ENCODE measurements around the gene MYH9. TPM values are rescaled to one million over a fixed set of nuclear protein-coding genes. Genes with fewer than 3 reads are reported as not detected.

The MYH9 gene
- total and polyA plus RNA-seq, 2 donors (not counting 1 experiment from before 2014, with no cell fraction given) = 108 to 554 TPM

- H3K4me1 Mint-ChIP-seq = peaks cover 14% of the 10 kb centered on the region
- ATAC-seq (ENCODE audit: low read depth) = no peak
- no peaks in the 10 kb centered on the region for H3K27me3 Mint-ChIP-seq
- no peak overlapping the region for H3K4me3 Mint-ChIP-seq
- H3K4me2 ChIP-seq (replicated peaks; ENCODE audit: low read depth, low read length, poor library complexity, severe bottlenecking) = no peak overlapping the region
- peaks cover 2 to 99% of the 10 kb centered on the region in 2 experiments for H3K36me3 ChIP-seq (replicated peaks in 1 of 2; ENCODE audit: control extremely low read depth in 1 of 2, control insufficient read depth in 1 of 2, extremely low read depth in 1 of 2, insufficient read depth in 2 of 2, low read length in 1 of 2)
- no peak overlapping the region for H3K27ac Mint-ChIP-seq
- no peak overlapping the region for H3K9ac ChIP-seq (ENCODE audit: low read length)
- H3K79me2 ChIP-seq (ENCODE audit: control insufficient read depth, insufficient read depth, low read length) = peaks cover 95% of the 10 kb centered on the region
- peaks cover 99% of the 10 kb centered on the region for H4K20me1 ChIP-seq (ENCODE audit: control insufficient read depth, insufficient read depth, low read length, poor library complexity, severe bottlenecking)
- H3K9me3 ChIP-seq (ENCODE audit: control extremely low read depth in 1 of 3, control insufficient read depth in 2 of 3, insufficient read depth in 1 of 3, low read length in 2 of 3) = no peaks in the 10 kb centered on the region
- CTCF ChIA-PET = interaction anchor here (0.9 to 1.2 kb wide), 3 partner anchors 23 to 147 kb away, joined by 3 to 5 read pairs (median 5); no protein-coding TSS in a partner anchor
- TF ChIP-seq CTCF (IDR thresholded peaks at IDR 0.05) (no peak), EZH2 (IDR thresholded peaks at IDR 0.05; ENCODE audit: borderline replicate concordance, insufficient read depth, low read depth, low read length, poor library complexity, severe bottlenecking) (no peak)
- DNase-seq = no peak
- no peak overlapping the region for H3K27ac ChIP-seq (ENCODE audit: low read length in 2 of 2)
- intact Hi-C loops (cut with micrococcal nuclease) = no loop called here
- H3K27me3 ChIP-seq (replicated peaks in 1 of 4; ENCODE audit: control extremely low read depth in 1 of 4, control insufficient read depth in 3 of 4, insufficient read depth in 4 of 4, low read length in 3 of 4) = no peaks in the 10 kb centered on the region
- no peak overlapping the region for H3K4me3 ChIP-seq (ENCODE audit: control extremely low read depth in 1 of 5, extremely low read depth in 1 of 5, insufficient read depth in 1 of 5, low read depth in 2 of 5, low read length in 4 of 5)
- H3K9me3 Mint-ChIP-seq (ENCODE audit: insufficient read depth) = no peaks in the 10 kb centered on the region
- H2AFZ ChIP-seq (ENCODE audit: insufficient read depth, low read depth, low read length, poor library complexity, severe bottlenecking) = no peak overlapping the region
- WGBS (ENCODE audit: insufficient coverage) = 98% methylated on average over 20 of the region's 21 CpGs
- POLR2A ChIA-PET = no interaction called here
- peaks cover 10 to 15% of the 10 kb centered on the region in 2 donors for H3K4me1 ChIP-seq (ENCODE audit: control insufficient read depth in 2 of 2, insufficient read depth in 2 of 2, low read length in 2 of 2)
These were observed 63.9 kb downstream of the MYH9 start for GRCh38 chr22:36323855-36324331.

- intact Hi-C loops (cut with micrococcal nuclease) = no loop called here
- DNase-seq (no peak), ATAC-seq (ENCODE audit: low read depth) (no peak)
- peaks cover 98% of the 10 kb centered on the region for H4K20me1 ChIP-seq (ENCODE audit: control insufficient read depth, insufficient read depth, low read length, poor library complexity, severe bottlenecking)
- H3K79me2 ChIP-seq (ENCODE audit: control insufficient read depth, insufficient read depth, low read length) = peaks cover 93% of the 10 kb centered on the region
- no peaks in the 10 kb centered on the region for H3K9me3 ChIP-seq (ENCODE audit: control extremely low read depth in 1 of 3, control insufficient read depth in 2 of 3, insufficient read depth in 1 of 3, low read length in 2 of 3)
- WGBS (ENCODE audit: insufficient coverage) = 86% methylated on average over 11 of the region's 14 CpGs
- no peak overlapping the region for H3K4me3 ChIP-seq (ENCODE audit: control extremely low read depth in 1 of 5, extremely low read depth in 1 of 5, insufficient read depth in 1 of 5, low read depth in 2 of 5, low read length in 4 of 5)
- no peaks in the 10 kb centered on the region for H3K27me3 ChIP-seq (replicated peaks in 1 of 4; ENCODE audit: control extremely low read depth in 1 of 4, control insufficient read depth in 3 of 4, insufficient read depth in 4 of 4, low read length in 3 of 4)
- TF ChIP-seq CTCF (IDR thresholded peaks at IDR 0.05) = no peak
- no peak for TF ChIP-seq EZH2 (IDR thresholded peaks at IDR 0.05; ENCODE audit: borderline replicate concordance, insufficient read depth, low read depth, low read length, poor library complexity, severe bottlenecking)
- Mint-ChIP-seq H3K4me3 (no peak overlapping the region), H3K27me3 (no peaks in the 10 kb centered on the region), H3K27ac (peak overlapping the region; percentile 24), H3K4me1 (peaks cover 9% of the 10 kb centered on the region), H3K9me3 (ENCODE audit: insufficient read depth) (no peaks in the 10 kb centered on the region)
- ChIA-PET CTCF (interaction anchor here (2.1 kb wide), 1 partner anchor 15 kb away, joined by 7 read pairs; no protein-coding TSS in a partner anchor), POLR2A (interaction anchor here (0.5 kb wide), 1 partner anchor 93 kb away, joined by 4 read pairs; no protein-coding TSS in a partner anchor)
- no peak overlapping the region for H2AFZ ChIP-seq (ENCODE audit: insufficient read depth, low read depth, low read length, poor library complexity, severe bottlenecking)
- no peak overlapping the region for H3K4me2 ChIP-seq (replicated peaks; ENCODE audit: low read depth, low read length, poor library complexity, severe bottlenecking)
- H3K27ac ChIP-seq (ENCODE audit: low read length in 2 of 2) = no peak overlapping the region
- peaks cover 4 to 9% of the 10 kb centered on the region in 2 donors for H3K4me1 ChIP-seq (ENCODE audit: control insufficient read depth in 2 of 2, insufficient read depth in 2 of 2, low read length in 2 of 2)
- H3K9ac ChIP-seq (ENCODE audit: low read length) = no peak overlapping the region
- peaks cover 2 to 97% of the 10 kb centered on the region in 2 experiments for H3K36me3 ChIP-seq (replicated peaks in 1 of 2; ENCODE audit: control extremely low read depth in 1 of 2, control insufficient read depth in 1 of 2, extremely low read depth in 1 of 2, insufficient read depth in 2 of 2, low read length in 1 of 2)
These were observed 64.4 kb downstream of the MYH9 start for GRCh38 chr22:36323182-36323854.
